Measurements from ENCODE around the gene BRINP3.

- TF ChIP-seq CTCF (IDR thresholded peaks at IDR 0.05), result no peak
- TF ChIP-seq POLR2AphosphoS5 (IDR thresholded peaks at IDR 0.05), result no peak
Measured at GRCh38 chr1:190259424-190259823, 218.2 kb downstream of the BRINP3 start.

Data from stomach (tissue), 4 donors.